CD14-positive monocyte (primary cell): ENCODE results near the gene GIGYF1. TPM values are rescaled to one million over a fixed set of nuclear protein-coding genes. Genes with fewer than 3 reads are reported as not detected.

Experiments used
- DNase-seq, 3 donors: peaks; one replicate each; pipeline ENCODE4 v3.0.0-alpha.2; 2011 to 2022
- H2AFZ ChIP-seq: 2 replicates; pipeline ENCODE4 v1.6.0; 2012; ENCODE audit warnings: mild to moderate bottlenecking, low read depth, low read length, inconsistent platforms; ENCODE audit not compliant: insufficient read depth, poor library complexity, severe bottlenecking
- H3K27ac ChIP-seq, 2 donors: 1 replicate in 1 of 2; 2 replicates in 1 of 2; pipeline ENCODE4 v1.5.1; 2012 to 2013; ENCODE audit warnings: low read length in 2 of 2, control low read depth in 1 of 2, inconsistent platforms in 1 of 2, low read depth in 1 of 2, mild to moderate bottlenecking in 1 of 2
- H3K27me3 ChIP-seq, 2 donors: one replicate each; pipeline versions ENCODE4 v1.6.0 to v1.6.1; 2011 to 2013; ENCODE audit warnings: low read length in 2 of 2; ENCODE audit not compliant: control insufficient read depth in 2 of 2, insufficient read depth in 2 of 2
- H3K36me3 ChIP-seq, 2 donors: replicated peaks in 1 of 2; 1 replicate in 1 of 2; 2 replicates in 1 of 2; pipeline versions ENCODE4 v1.5.1 to v1.6.1; 2012 to 2013; ENCODE audit warnings: low read length in 2 of 2, control low read depth in 1 of 2, inconsistent platforms in 1 of 2, mild to moderate bottlenecking in 1 of 2; ENCODE audit not compliant: insufficient read depth in 2 of 2, control insufficient read depth in 1 of 2
- H3K4me1 ChIP-seq, 2 donors: 1 replicate in 1 of 2; 2 replicates in 1 of 2; pipeline versions ENCODE4 v1.5.1 to v1.6.1; 2012 to 2013; ENCODE audit warnings: low read length in 2 of 2, control low read depth in 1 of 2, inconsistent platforms in 1 of 2, mild to moderate bottlenecking in 1 of 2, moderate library complexity in 1 of 2; ENCODE audit not compliant: insufficient read depth in 2 of 2, control insufficient read depth in 1 of 2
- H3K4me2 ChIP-seq: replicated peaks from 2 replicates; pipeline ENCODE3; 2012; ENCODE audit warnings: low read length, moderate library complexity, mild to moderate bottlenecking; ENCODE audit not compliant: poor library complexity, severe bottlenecking; ENCODE audit errors: extremely low read depth
- H3K4me3 ChIP-seq, 3 experiments: fragments of 200-600 bp in 1 of 3; sonication (generic) in 1 of 3; replicated peaks in 1 of 3; 1 replicate in 2 of 3; 2 replicates in 1 of 3; pipeline ENCODE4 v1.5.1; 2011 to 2013; ENCODE audit warnings: low read length in 3 of 3, mild to moderate bottlenecking in 3 of 3, control low read depth in 2 of 3, low read depth in 2 of 3, inconsistent platforms in 1 of 3, moderate library complexity in 1 of 3
- H3K79me2 ChIP-seq: 2 replicates; pipeline ENCODE4 v1.6.0; 2012; ENCODE audit warnings: mild to moderate bottlenecking, control low read depth, inconsistent platforms, low read length, moderate library complexity; ENCODE audit not compliant: insufficient read depth
- H3K9ac ChIP-seq: 2 replicates; pipeline ENCODE4 v1.6.0; 2017; ENCODE audit warnings: low read length, mild to moderate bottlenecking; ENCODE audit not compliant: insufficient read depth, poor library complexity, severe bottlenecking
- H3K9me3 ChIP-seq, 2 donors: replicated peaks in 1 of 2; 1 replicate in 1 of 2; 2 replicates in 1 of 2; pipeline versions ENCODE4 v1.5.1 to v1.6.1; 2012 to 2013; ENCODE audit warnings: low read length in 2 of 2, control low read depth in 1 of 2; ENCODE audit not compliant: control insufficient read depth in 1 of 2, insufficient read depth in 1 of 2
- H4K20me1 ChIP-seq: 2 replicates; pipeline ENCODE4 v1.6.0; 2012; ENCODE audit warnings: mild to moderate bottlenecking, low read length, control low read depth, moderate library complexity; ENCODE audit not compliant: insufficient read depth
- H3K27ac Mint-ChIP-seq, 7 donors: one replicate each; pipeline ENCODE4 v1.8.0; 2020; ENCODE audit warnings: mild to moderate bottlenecking in 7 of 7, mixed read lengths in 7 of 7, moderate library complexity in 6 of 7, inconsistent platforms in 2 of 7
- H3K27me3 Mint-ChIP-seq, 3 donors: one replicate each; pipeline ENCODE4 v1.8.0; 2021 to 2022; ENCODE audit warnings: low read depth in 3 of 3, mild to moderate bottlenecking in 3 of 3, mixed read lengths in 3 of 3, moderate library complexity in 3 of 3, inconsistent platforms in 1 of 3
- H3K36me3 Mint-ChIP-seq, 2 donors: one replicate each; pipeline ENCODE4 v1.8.0; 2020; ENCODE audit warnings: mixed read lengths in 2 of 2, inconsistent platforms in 1 of 2, mild to moderate bottlenecking in 1 of 2
- H3K4me1 Mint-ChIP-seq: one replicate; pipeline ENCODE4 v1.8.0; 2020; ENCODE audit warnings: mild to moderate bottlenecking, mixed read lengths
- H3K4me3 Mint-ChIP-seq, 2 donors: one replicate each; pipeline ENCODE4 v1.8.0; 2020; ENCODE audit warnings: mild to moderate bottlenecking in 2 of 2, mixed read lengths in 2 of 2, moderate library complexity in 1 of 2
- H3K9me3 Mint-ChIP-seq, 7 donors: one replicate each; pipeline ENCODE4 v1.8.0; 2020 to 2022; ENCODE audit warnings: mixed read lengths in 7 of 7, mild to moderate bottlenecking in 6 of 7, moderate library complexity in 6 of 7, inconsistent platforms in 2 of 7
- WGBS: methylation state at CpG from one replicate; pipeline ENCODE4 v1.1.5; 2013; ENCODE audit warnings: missing lambda C conversion rate; ENCODE audit not compliant: insufficient coverage; 5-methylcytosine and 5-hydroxymethylcytosine counted together
- intact Hi-C, 2 donors: fragments of 100-400 bp; cut with micrococcal nuclease; formaldehyde crosslinking; loops; one replicate each; pipeline versions ENCODE4 v1.15.0 to v1.15.1; 2023
- polyA plus RNA-seq, 3 donors: library from polyadenylated mRNA; depleted of rRNA in 1 of 3; unstranded in 2 of 3; stranded (reverse) in 1 of 3; fragments of 300-500 nt in 2 of 3; fragments of >200 nt in 1 of 3; fragmentation: Illumina TruSeq in 2 of 3; gene quantifications; 1 replicate in 2 of 3; 2 replicates in 1 of 3; pipeline ENCODE4 v1.2.3, GENCODE V29; 2012 to 2021
- TF ChIP-seq, protein P1 (sequence below): fragments of 200-600 bp; IDR thresholded peaks from one replicate; pipeline ENCODE4 v1.8.0; 2022; ENCODE audit warnings: antibody characterized with exemption, mild to moderate bottlenecking

The GIGYF1 gene
- polyA plus RNA-seq, 3 donors, result 0.30 to 30.6 (median 0.34) TPM

DNA sequence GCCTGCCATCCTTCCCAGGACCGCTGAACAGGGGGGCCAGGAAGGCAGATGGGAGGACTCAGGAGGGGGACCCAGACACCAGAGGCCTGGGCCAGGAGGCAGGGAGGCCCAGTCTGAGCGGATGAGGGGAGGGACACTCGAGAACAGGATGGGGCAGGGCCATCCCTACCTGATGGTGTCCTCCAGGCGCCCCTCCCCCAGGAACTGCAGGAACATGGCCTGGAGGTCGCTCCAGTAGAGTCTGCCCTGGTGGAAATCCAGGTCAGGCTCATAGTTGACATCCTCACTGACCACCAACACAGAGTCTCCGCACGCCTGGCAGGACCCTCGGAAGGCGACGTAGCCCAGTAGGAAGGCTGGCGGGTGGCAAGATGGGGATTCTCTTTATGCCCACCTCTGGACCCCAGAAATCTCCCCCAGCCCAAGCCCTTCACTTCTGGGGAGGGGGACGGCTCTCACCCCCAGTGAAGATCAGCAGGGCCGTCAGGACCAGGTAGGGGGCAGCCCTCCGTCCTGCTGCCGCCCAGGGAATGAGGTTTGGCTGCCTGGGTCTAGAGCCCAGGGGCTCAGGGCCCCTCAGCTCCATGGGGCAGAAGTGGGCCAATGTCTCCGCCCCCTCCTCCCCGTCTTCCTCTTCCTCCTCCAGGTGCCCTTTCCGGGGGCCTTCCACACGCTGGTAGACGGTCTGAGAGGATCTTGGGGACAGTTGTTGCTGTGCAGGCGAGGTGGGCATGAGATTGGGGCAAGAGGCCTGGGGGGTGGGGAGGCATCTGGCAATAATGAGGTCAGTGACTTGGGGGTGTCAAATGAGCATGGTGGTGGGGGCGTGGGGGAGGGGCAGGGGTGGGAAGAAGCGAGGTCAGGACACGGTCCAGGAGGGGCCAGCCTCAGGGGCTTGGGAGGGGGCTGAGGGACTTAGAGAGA, 53.3 kb downstream of the GIGYF1 start:
- Histone ChIP-seq H3K9ac (no peak overlapping the region), H2AFZ (no peak overlapping the region), H3K27ac (no peak overlapping the region), H3K4me3 (no peak overlapping the region), H3K79me2 (no peaks in the 10 kb centered on the region), H3K27me3 (no peaks in the 10 kb centered on the region), H3K4me2 (no peak overlapping the region), H4K20me1 (no peaks in the 10 kb centered on the region), H3K4me1 (no peaks in the 10 kb centered on the region), H3K36me3 (no peaks in the 10 kb centered on the region), H3K9me3 (no peaks in the 10 kb centered on the region)
- Mint-ChIP-seq H3K36me3 (no peaks in the 10 kb centered on the region), H3K27ac (no peak overlapping the region), H3K27me3 (peaks cover 12 to 24% (median 13%) of the 10 kb centered on the region in 3 donors), H3K4me3 (no peak overlapping the region), H3K4me1 (no peaks in the 10 kb centered on the region), H3K9me3 (no peaks in the 10 kb centered on the region)
- intact Hi-C loops, result no loop called here
- WGBS, result 64% methylated on average over 7 of the region's 24 CpGs
- DNase-seq, result no peak
- TF ChIP-seq, protein P1, sequence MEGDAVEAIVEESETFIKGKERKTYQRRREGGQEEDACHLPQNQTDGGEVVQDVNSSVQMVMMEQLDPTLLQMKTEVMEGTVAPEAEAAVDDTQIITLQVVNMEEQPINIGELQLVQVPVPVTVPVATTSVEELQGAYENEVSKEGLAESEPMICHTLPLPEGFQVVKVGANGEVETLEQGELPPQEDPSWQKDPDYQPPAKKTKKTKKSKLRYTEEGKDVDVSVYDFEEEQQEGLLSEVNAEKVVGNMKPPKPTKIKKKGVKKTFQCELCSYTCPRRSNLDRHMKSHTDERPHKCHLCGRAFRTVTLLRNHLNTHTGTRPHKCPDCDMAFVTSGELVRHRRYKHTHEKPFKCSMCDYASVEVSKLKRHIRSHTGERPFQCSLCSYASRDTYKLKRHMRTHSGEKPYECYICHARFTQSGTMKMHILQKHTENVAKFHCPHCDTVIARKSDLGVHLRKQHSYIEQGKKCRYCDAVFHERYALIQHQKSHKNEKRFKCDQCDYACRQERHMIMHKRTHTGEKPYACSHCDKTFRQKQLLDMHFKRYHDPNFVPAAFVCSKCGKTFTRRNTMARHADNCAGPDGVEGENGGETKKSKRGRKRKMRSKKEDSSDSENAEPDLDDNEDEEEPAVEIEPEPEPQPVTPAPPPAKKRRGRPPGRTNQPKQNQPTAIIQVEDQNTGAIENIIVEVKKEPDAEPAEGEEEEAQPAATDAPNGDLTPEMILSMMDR, result no peak

DNA sequence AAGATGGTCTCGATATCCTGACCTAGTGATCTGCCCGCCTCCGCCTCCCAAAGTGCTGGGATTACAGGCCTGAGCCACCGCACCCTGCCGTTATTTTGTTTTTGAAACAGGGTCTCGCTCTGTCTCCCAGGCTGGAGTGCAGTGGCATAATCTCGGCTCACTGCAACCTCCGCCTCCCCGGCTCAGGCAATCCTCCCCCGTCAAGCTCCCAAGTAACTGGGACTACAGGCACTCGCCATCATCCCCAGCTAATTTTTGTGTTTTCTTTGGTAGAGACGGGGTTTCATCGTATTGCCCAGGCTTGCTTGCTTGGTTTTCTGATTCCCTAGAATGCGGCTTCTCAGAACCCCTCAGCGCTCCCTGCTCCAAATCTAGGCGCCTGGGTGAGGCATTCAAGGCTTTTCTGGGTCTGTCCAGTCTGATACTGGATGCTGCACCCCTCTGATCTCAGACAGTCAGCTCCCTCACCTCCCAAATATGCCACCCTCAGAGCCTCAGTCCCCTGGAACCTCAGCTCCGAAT, 54.0 kb downstream of the GIGYF1 start:
- no peak overlapping the region for H3K4me3 Mint-ChIP-seq
- Histone ChIP-seq H3K79me2 (no peaks in the 10 kb centered on the region), H3K9me3 (no peaks in the 10 kb centered on the region), H3K27ac (no peak overlapping the region), H3K27me3 (no peaks in the 10 kb centered on the region), H4K20me1 (no peaks in the 10 kb centered on the region), H3K4me1 (no peaks in the 10 kb centered on the region), H3K9ac (no peak overlapping the region), H3K36me3 (no peaks in the 10 kb centered on the region), H3K4me2 (no peak overlapping the region), H2AFZ (no peak overlapping the region), H3K4me3 (no peak overlapping the region)
- no peaks in the 10 kb centered on the region for H3K4me1 Mint-ChIP-seq
- intact Hi-C loops, result no loop called here
- H3K27ac Mint-ChIP-seq, result no peak overlapping the region
- H3K27me3 Mint-ChIP-seq, result peaks cover 9 to 22% (median 11%) of the 10 kb centered on the region in 3 donors
- H3K9me3 Mint-ChIP-seq, result no peaks in the 10 kb centered on the region
- DNase-seq, result no peak
- 98% methylated on average over 13 of the region's 17 CpGs for WGBS
- TF ChIP-seq, protein P1, result no peak
- H3K36me3 Mint-ChIP-seq, result no peaks in the 10 kb centered on the region
